SK-N-SH (cell line): Measurements from ENCODE around the gene TTC3. TPM values are rescaled to one million over a fixed set of nuclear protein-coding genes. Genes with fewer than 3 reads are reported as not detected.
"Not testable (repeated sequence)": the region's sequence is repeated elsewhere in the genome, so short reads cannot be mapped to it uniquely, and the experiment has no call there.

Experiments
- CTCF ChIA-PET: fragments of 300-600, 350-600 bp; formaldehyde crosslinking; extraction: SDS; loops from one replicate; lab custom pipeline; 2021; lab: Yijun Ruan, JAX
- POLR2A ChIA-PET: fragments of 350-600 bp; sonication (Branson Sonifier 250); formaldehyde crosslinking; extraction: SDS; loops from one replicate; lab custom pipeline; 2020; ENCODE audit warnings: antibody characterized with exemption, inconsistent platforms; lab: Yijun Ruan, JAX
- DNase-seq: peaks from one replicate; pipeline ENCODE4 v3.0.0; 2012
- H2AFZ ChIP-seq: fragments of 200-600 bp; sonication (generic); 2 replicates; pipeline ENCODE4 v1.8.1; 2016; ENCODE audit warnings: antibody characterized with exemption, mild to moderate bottlenecking, low read depth
- H3F3A ChIP-seq: fragments of 200-600 bp; sonication (generic); replicated peaks from 2 replicates; pipeline ENCODE3; 2016; ENCODE audit warnings: antibody characterized with exemption, mild to moderate bottlenecking; ENCODE audit not compliant: insufficient read depth
- H3K27ac ChIP-seq, 2 experiments: fragments of 200-500 bp in 1 of 2; fragments of 200-600 bp in 1 of 2; sonication (Bioruptor generic) in 1 of 2; sonication (generic), shearing (Covaris generic) in 1 of 2; 2 replicates each; pipeline versions ENCODE4 v1.5.1 to v1.6.1; 2014 to 2016; ENCODE audit warnings: low read depth in 2 of 2, inconsistent platforms in 1 of 2, low read length in 1 of 2, mild to moderate bottlenecking in 1 of 2, mixed read lengths in 1 of 2
- H3K27me3 ChIP-seq: fragments of 200-600 bp; sonication (generic), shearing (Covaris generic); 2 replicates; pipeline ENCODE4 v1.6.1; 2016; ENCODE audit warnings: mixed run types; ENCODE audit not compliant: insufficient read depth
- H3K36me3 ChIP-seq, 2 experiments: fragments of 200-500 bp in 1 of 2; fragments of 200-600 bp in 1 of 2; sonication (Bioruptor generic) in 1 of 2; sonication (generic) in 1 of 2; replicated peaks in 1 of 2; 2 replicates each; pipeline versions ENCODE3 to v1.5.1; 2014 to 2016; ENCODE audit warnings: low read length in 1 of 2, mild to moderate bottlenecking in 1 of 2; ENCODE audit not compliant: insufficient read depth in 2 of 2, control insufficient read depth in 1 of 2
- H3K4me1 ChIP-seq, 2 experiments: fragments of 200-500 bp in 1 of 2; fragments of 200-600 bp in 1 of 2; sonication (Bioruptor generic) in 1 of 2; sonication (generic), shearing (Covaris generic) in 1 of 2; 2 replicates each; pipeline versions ENCODE4 v1.5.1 to v1.6.1; 2014 to 2016; ENCODE audit warnings: low read depth in 1 of 2, low read length in 1 of 2, mixed run types in 1 of 2; ENCODE audit not compliant: insufficient read depth in 2 of 2, control insufficient read depth in 1 of 2
- H3K4me2 ChIP-seq: fragments of 200-600 bp; sonication (generic), shearing (Covaris generic); 2 replicates; pipeline ENCODE4 v1.6.1; 2017; ENCODE audit warnings: mixed run types
- H3K4me3 ChIP-seq, 2 experiments: fragments of 200-500 bp in 1 of 2; fragments of 200-600 bp in 1 of 2; sonication (Bioruptor generic) in 1 of 2; sonication (generic), shearing (Covaris generic) in 1 of 2; 2 replicates each; pipeline versions ENCODE4 v1.5.1 to v1.8.1; 2014 to 2016; ENCODE audit warnings: low read depth in 2 of 2, inconsistent platforms in 1 of 2, low read length in 1 of 2, mild to moderate bottlenecking in 1 of 2, mixed read lengths in 1 of 2, moderate library complexity in 1 of 2
- H3K79me2 ChIP-seq: fragments of 200-600 bp; sonication (generic); 2 replicates; pipeline ENCODE4 v1.8.1; 2017; ENCODE audit warnings: mild to moderate bottlenecking; ENCODE audit not compliant: insufficient read depth
- H3K9ac ChIP-seq: fragments of 200-600 bp; sonication (generic); 2 replicates; pipeline ENCODE4 v1.6.1; 2017; ENCODE audit warnings: mixed run types
- H3K9me2 ChIP-seq: fragments of 200-600 bp; sonication (generic); 2 replicates; pipeline ENCODE4 v1.6.1; 2017; ENCODE audit warnings: mixed run types
- H3K9me3 ChIP-seq: fragments of 200-600 bp; sonication (generic); 2 replicates; pipeline ENCODE4 v1.6.1; 2017; ENCODE audit warnings: mixed run types, mild to moderate bottlenecking, moderate library complexity
- H4K20me1 ChIP-seq: fragments of 200-600 bp; sonication (generic); 2 replicates; pipeline ENCODE4 v1.6.1; 2017; ENCODE audit warnings: mild to moderate bottlenecking, mixed run types; ENCODE audit not compliant: insufficient read depth
- RXRA ChIP-seq: IDR thresholded peaks from 2 replicates; pipeline ENCODE4 v1.4.0; 2012; ENCODE audit warnings: low read depth, mild to moderate bottlenecking, borderline replicate concordance
- SIN3A ChIP-seq: IDR thresholded peaks from 2 replicates; pipeline ENCODE4 v1.6.1; 2012; ENCODE audit warnings: low read depth, mild to moderate bottlenecking, low read length, moderate library complexity, borderline replicate concordance
- WGBS: methylation state at CpG from one replicate; pipeline ENCODE4 v1.1.6; 2017; ENCODE audit warnings: low lambda C conversion rate; 5-methylcytosine and 5-hydroxymethylcytosine counted together
- polyA plus RNA-seq, 3 experiments: library from polyadenylated mRNA; depleted of rRNA; stranded (reverse); fragments of >200 nt; gene quantifications; 2 replicates each; pipeline ENCODE4 v1.2.3, GENCODE V29; 2012

The TTC3 gene
- polyA plus RNA-seq, 1 of the 3 experiments (the other 2 are of a cell fraction), result 35.7 TPM

DNA sequence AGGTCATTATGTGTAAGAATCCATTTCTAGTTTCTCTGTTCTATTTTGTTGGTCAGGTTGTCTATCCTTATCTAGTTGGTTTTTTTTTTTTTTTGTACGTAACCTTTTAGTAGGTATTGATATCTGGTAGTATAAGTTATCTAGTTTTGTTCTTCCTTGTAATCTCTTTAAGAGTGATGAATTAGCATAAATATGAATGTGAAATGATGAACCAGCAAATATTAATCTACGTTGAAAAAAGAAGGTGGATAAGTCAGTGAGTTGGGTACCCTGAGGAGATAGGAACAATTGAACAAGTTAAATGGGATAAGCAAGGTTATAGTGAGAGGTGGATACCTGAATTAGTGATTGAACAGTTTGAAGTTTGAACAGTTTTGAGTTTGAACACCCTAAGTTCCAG, 33.9 kb downstream of the TTC3 start:
- Histone ChIP-seq H3F3A (no peaks in the 10 kb centered on the region), H4K20me1 (no peaks in the 10 kb centered on the region), H3K4me3 (no peak overlapping the region), H3K27me3 (no peaks in the 10 kb centered on the region), H3K4me2 (no peak overlapping the region), H2AFZ (no peak overlapping the region), H3K9me2 (no peaks in the 10 kb centered on the region), H3K79me2 (peaks cover 25% of the 10 kb centered on the region), H3K9ac (no peak overlapping the region), H3K9me3 (peaks cover 5% of the 10 kb centered on the region; the same call in 1 of the 2 replicates), H3K27ac (no peak overlapping the region), H3K4me1 (no peaks in the 10 kb centered on the region), H3K36me3 (peaks cover 6 to 30% of the 10 kb centered on the region in 2 experiments)
- POLR2A ChIA-PET, result no interaction called here
- no peak for TF ChIP-seq SIN3A
- TF ChIP-seq RXRA, result no peak
- CTCF ChIA-PET, result no interaction called here
- no peak for DNase-seq
- 96% methylated on average over 2 of the region's 2 CpGs for WGBS

GRCh38 chr21:37111029-37111428, 38.0 kb downstream of the TTC3 start:
- DNase-seq, CTCF ChIA-PET, H4K20me1 ChIP-seq, POLR2A ChIA-PET, H3K9me3 ChIP-seq, H3K9ac ChIP-seq, H3K4me2 ChIP-seq, H3F3A ChIP-seq, H3K4me1 ChIP-seq, H2AFZ ChIP-seq, H3K4me3 ChIP-seq, H3K27me3 ChIP-seq, H3K27ac ChIP-seq, H3K9me2 ChIP-seq: not testable (repeated sequence)
- Histone ChIP-seq H3K79me2 (peaks cover 16% of the 10 kb centered on the region), H3K36me3 (peaks cover 6 to 27% of the 10 kb centered on the region in 2 experiments)
- WGBS, result 97% methylated on average over 6 of the region's 6 CpGs

GRCh38 chr21:37114301-37114700, 41.2 kb downstream of the TTC3 start:
- H3K9me3 ChIP-seq, H3K4me1 ChIP-seq, CTCF ChIA-PET, H3K4me3 ChIP-seq, H3K9ac ChIP-seq, POLR2A ChIA-PET, H3K27me3 ChIP-seq, H4K20me1 ChIP-seq, H2AFZ ChIP-seq, H3K4me2 ChIP-seq, H3K9me2 ChIP-seq, H3K27ac ChIP-seq, DNase-seq, H3K79me2 ChIP-seq: not testable (repeated sequence)
- WGBS, result 94% methylated on average over 1 of the region's 3 CpGs
- Histone ChIP-seq H3F3A (peaks cover 15% of the 10 kb centered on the region), H3K36me3 (peaks cover 5 to 17% of the 10 kb centered on the region in 2 experiments)

DNA sequence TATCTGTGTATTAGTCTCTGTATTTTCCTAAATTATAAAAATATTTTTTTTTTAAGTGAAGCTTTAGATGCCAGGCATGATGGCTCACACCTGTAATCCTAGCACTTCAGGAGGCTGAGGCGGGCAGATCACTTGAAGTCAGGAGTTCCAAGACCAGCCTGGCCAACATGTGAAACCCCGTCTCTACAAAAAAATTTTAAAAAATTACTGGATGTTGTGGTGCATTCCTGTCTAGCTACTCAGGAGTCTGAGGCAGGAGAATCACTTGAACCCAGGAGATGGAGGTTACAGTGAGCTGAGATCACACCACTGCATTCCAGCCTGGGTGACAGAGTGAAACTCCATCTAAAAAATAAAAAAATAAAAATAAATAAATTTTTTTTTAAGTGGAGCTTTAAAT, 43.4 kb downstream of the TTC3 start:
- CTCF ChIA-PET, result interaction anchor here (0.6 to 1.3 kb wide), 2 partner anchors 42 to 106 kb away, joined by 3 read pairs; no protein-coding TSS in a partner anchor
- WGBS, result 83% methylated on average over 2 of the region's 2 CpGs

More for the DNA sequence above, 43.4 kb downstream of the TTC3 start:
- H3K9me3 ChIP-seq, DNase-seq, H3K27ac ChIP-seq, POLR2A ChIA-PET, H3K9me2 ChIP-seq, H4K20me1 ChIP-seq, H3K79me2 ChIP-seq, H3K27me3 ChIP-seq, H3K4me1 ChIP-seq, H3K9ac ChIP-seq, H3K4me3 ChIP-seq, H2AFZ ChIP-seq, H3K4me2 ChIP-seq: not testable (repeated sequence)
- Histone ChIP-seq H3F3A (peaks cover 15% of the 10 kb centered on the region), H3K36me3 (peaks cover 17 to 30% of the 10 kb centered on the region in 2 experiments)
